ENCODE measurements around the gene PRR33. TPM values are rescaled to one million over a fixed set of nuclear protein-coding genes. Genes with fewer than 3 reads are reported as not detected.
A peak's percentile ranks its signal among the peaks of the same experiment; 100 is the strongest.

Gene PRR33
- total RNA-seq, 4 donors from 2014 or later, result not detected

DNA sequence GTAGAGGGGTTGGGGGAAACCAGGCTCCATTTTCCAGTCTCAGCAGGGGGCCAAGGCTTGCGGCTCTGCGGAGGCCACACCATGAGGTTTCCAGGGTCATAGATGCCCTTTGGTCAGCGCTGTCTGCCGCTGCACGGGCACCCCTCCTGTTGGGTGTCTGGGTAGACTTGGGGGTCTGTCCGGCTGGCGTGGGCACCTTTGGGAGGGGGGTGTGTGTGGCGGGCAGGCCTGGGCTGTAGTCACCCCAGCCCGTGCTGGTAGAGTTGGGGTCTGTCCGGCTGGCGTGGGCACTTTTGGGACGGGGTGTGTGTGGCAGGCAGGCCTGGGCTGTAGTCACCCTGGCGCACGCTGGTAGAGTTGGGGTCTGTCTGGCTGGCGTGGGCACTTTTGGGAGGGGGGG, 20.2 kb downstream of the PRR33 start:
- peak overlapping the region in 3 of 4 donors; percentile 58 to 88 (median 66) for H3K27ac ChIP-seq
- ATAC-seq, result no peak
- H3K4me1 ChIP-seq, result peaks cover 0 to 79% (median 14%) of the 10 kb centered on the region in 3 donors

DNA sequence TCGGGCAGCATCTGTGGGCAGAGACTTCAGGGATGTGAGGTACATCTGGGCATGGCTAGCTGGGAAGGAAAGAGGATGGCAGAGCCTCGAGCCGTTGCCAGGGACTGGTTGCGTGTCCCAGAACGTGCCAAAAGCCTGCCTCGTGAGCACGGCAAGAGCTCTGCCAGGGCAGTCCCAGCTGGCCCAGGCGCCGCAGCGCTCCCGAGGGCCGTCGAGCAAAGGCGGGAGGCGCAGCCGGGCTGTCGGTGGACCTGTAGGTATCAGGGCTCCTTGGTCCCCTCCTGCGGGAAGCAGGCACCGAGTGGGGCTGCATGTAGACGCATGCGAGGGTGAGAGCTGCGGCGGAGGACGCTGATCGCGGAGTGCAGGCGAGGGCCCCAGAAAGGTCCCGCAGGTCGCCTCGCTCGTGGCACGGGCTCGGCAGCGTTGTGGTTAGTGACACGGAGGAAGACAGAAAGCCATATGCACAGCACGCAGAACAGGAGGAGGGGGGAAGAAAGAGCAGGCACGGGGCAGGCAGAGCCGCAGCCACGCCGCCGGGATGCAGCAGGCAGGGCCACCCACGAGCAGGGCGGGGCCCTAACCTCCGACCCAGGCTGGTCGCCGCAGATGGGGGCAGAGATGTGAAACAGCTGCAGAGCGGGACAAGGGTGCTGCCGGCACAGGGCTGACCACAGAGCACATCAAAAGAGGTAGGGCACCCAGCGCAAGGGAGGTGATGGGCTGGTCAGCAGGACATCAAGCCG, 20.8 kb downstream of the PRR33 start:
- no peak for ATAC-seq
- peak overlapping the region in 1 of 2 donors; percentile 46 for H3K4me3 ChIP-seq
- peak overlapping the region in 3 of 4 donors; percentile 58 to 88 (median 66) for H3K27ac ChIP-seq
- no peaks in the 10 kb centered on the region for H3K36me3 ChIP-seq
- H3K27me3 ChIP-seq, result peaks cover 29% of the 10 kb centered on the region
- no peaks in the 10 kb centered on the region for H3K9me3 ChIP-seq
- peaks cover 0 to 79% (median 15%) of the 10 kb centered on the region in 3 donors for H3K4me1 ChIP-seq
- TF ChIP-seq POLR2AphosphoS5 (IDR thresholded peaks at IDR 0.05), result no peak
- TF ChIP-seq, protein P1, sequence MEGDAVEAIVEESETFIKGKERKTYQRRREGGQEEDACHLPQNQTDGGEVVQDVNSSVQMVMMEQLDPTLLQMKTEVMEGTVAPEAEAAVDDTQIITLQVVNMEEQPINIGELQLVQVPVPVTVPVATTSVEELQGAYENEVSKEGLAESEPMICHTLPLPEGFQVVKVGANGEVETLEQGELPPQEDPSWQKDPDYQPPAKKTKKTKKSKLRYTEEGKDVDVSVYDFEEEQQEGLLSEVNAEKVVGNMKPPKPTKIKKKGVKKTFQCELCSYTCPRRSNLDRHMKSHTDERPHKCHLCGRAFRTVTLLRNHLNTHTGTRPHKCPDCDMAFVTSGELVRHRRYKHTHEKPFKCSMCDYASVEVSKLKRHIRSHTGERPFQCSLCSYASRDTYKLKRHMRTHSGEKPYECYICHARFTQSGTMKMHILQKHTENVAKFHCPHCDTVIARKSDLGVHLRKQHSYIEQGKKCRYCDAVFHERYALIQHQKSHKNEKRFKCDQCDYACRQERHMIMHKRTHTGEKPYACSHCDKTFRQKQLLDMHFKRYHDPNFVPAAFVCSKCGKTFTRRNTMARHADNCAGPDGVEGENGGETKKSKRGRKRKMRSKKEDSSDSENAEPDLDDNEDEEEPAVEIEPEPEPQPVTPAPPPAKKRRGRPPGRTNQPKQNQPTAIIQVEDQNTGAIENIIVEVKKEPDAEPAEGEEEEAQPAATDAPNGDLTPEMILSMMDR (IDR thresholded peaks at IDR 0.05), result no peak
- no peak for TF ChIP-seq EP300 (IDR thresholded peaks at IDR 0.05)
- no peak for TF ChIP-seq POLR2A (IDR thresholded peaks at IDR 0.05)
- 20 to 60% methylated on average over 1 of the region's 50 CpGs for WGBS, 2 donors (ENCODE audit: low coverage in 1 of 2)

More for the DNA sequence above, 20.2 kb downstream of the PRR33 start:
- Histone ChIP-seq H3K9me3 (no peaks in the 10 kb centered on the region), H3K27me3 (peaks cover 29% of the 10 kb centered on the region), H3K36me3 (no peaks in the 10 kb centered on the region), H3K4me3 (peak overlapping the region in 1 of 2 donors; percentile 46)
- 73% methylated on average over 3 of the region's 15 CpGs; no CpG with 5 or more reads in 1 of the 2 donors for WGBS, 2 donors (ENCODE audit: low coverage in 1 of 2)
- TF ChIP-seq POLR2AphosphoS5 (IDR thresholded peaks at IDR 0.05) (no peak), EP300 (IDR thresholded peaks at IDR 0.05) (no peak), POLR2A (IDR thresholded peaks at IDR 0.05) (no peak)
- TF ChIP-seq, protein P1 (IDR thresholded peaks at IDR 0.05), result no peak

DNA sequence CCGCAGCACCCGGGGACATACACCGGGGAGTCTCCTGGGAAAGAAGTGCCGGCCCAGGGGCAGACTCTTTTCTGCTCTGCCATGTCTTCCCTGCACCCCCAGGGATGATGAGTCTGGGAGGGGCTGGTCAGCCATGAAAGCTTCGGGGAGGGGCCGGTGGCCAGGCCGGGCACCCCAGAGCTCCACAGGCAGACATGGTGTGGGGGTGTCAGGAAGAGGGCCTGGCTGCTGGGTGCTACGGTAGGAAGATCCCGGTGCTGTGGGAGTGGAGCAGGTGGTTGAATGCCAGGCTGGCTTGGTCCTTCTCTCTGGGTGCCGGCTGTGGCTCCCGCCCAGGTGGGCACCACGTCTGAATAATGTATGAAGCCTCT, 21.4 kb downstream of the PRR33 start:
- peak overlapping the region in 1 of 2 donors; percentile 46 for H3K4me3 ChIP-seq
- H3K27ac ChIP-seq, result peak overlapping the region in 3 of 4 donors; percentile 58 to 88 (median 66)
- no peaks in the 10 kb centered on the region for H3K9me3 ChIP-seq
- 0 to 56% methylated on average over 1 to 4 of the region's 12 CpGs for WGBS, 2 donors (ENCODE audit: low coverage in 1 of 2)
- TF ChIP-seq POLR2AphosphoS5 (IDR thresholded peaks at IDR 0.05), result no peak
- no peak for TF ChIP-seq EP300 (IDR thresholded peaks at IDR 0.05)
- TF ChIP-seq, protein P1 (IDR thresholded peaks at IDR 0.05), result no peak
- no peak for TF ChIP-seq POLR2A (IDR thresholded peaks at IDR 0.05)
- H3K27me3 ChIP-seq, result peaks cover 29% of the 10 kb centered on the region
- ATAC-seq, result no peak
- H3K36me3 ChIP-seq, result no peaks in the 10 kb centered on the region
- peaks cover 0 to 79% (median 15%) of the 10 kb centered on the region in 3 donors for H3K4me1 ChIP-seq

DNA sequence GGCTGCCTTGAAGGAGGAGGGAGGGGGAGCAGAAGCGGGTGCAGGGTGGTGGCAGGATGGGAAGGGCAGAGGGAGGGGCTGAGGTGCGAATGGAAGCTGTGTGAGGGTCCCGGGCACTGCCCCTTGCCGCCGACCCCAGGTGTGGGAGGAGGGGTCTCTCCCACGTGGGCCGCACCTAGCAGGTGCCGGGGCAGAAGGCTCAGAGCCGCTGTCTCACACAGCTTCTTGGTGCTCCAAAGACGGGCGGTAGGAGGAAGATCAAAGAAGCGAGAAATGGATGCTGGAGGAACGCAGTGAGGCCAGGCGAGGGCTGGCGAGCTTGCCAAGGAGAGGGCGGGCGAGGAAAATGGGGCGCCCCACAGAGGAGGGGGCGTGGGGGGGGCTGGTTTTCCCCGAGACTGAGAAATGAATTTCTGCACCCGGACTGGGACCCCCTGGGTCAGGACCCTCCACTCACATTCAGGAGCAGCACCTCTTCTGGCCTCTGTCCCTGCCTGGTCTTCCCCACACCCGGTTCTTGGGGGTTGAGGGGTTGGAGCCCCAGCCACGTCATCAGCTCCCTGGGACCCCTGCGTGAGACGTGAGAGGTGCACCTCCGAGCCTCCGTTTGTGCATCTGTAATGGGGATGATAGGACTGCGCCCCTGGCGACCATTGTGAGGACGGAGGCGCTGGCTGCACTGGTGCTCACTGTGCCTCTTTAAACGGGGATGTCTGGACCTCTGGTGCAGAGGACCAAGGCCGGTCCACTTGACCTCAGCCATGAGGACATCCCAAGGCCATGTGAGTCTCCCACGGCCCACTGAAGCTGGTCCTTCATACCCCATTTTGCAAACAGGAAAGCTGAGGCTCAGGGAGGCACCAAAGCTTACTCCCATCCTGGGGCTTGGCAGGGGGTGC, 22.0 kb downstream of the PRR33 start:
- Histone ChIP-seq H3K27ac (peak overlapping the region in 3 of 4 donors; percentile 58 to 88 (median 66)), H3K36me3 (no peaks in the 10 kb centered on the region), H3K4me1 (peaks cover 0 to 79% (median 19%) of the 10 kb centered on the region in 3 donors), H3K9me3 (no peaks in the 10 kb centered on the region), H3K27me3 (peaks cover 29% of the 10 kb centered on the region), H3K4me3 (peak overlapping the region in 1 of 2 donors; percentile 46)
- no peak for TF ChIP-seq EP300 (IDR thresholded peaks at IDR 0.05)
- TF ChIP-seq, protein P1 (IDR thresholded peaks at IDR 0.05), result peak in 1 of 4 experiments; percentile 12
- ATAC-seq, result peak; percentile 30
- 45 to 60% methylated on average over 3 to 15 of the region's 34 CpGs for WGBS, 2 donors (ENCODE audit: low coverage in 1 of 2)
